ENCODE results near the gene MAD1L1. TPM values are rescaled to one million over a fixed set of nuclear protein-coding genes. Genes with fewer than 3 reads are reported as not detected.
A peak's percentile ranks its signal among the peaks of the same experiment; 100 is the strongest.

The MAD1L1 gene
- total and polyA plus RNA-seq, 2 of the 8 experiments (the other 6 are each of a cell fraction or from before 2014, with no cell fraction given): 40.4 to 44.6 TPM

- H3K14ac ChIP-seq (ENCODE audit: insufficient read length): no peak overlapping the region
- H3K9me3 ChIP-seq (ENCODE audit: insufficient read depth in 2 of 2, low read depth in 1 of 2, low read length in 1 of 2): no peaks in the 10 kb centered on the region
- FAIRE-seq: no peak
- no peak overlapping the region for H3K9ac ChIP-seq (replicated peaks in 1 of 4; ENCODE audit: extremely low read depth in 1 of 4, low read depth in 3 of 4, low read length in 3 of 4)
- H4K91ac ChIP-seq (replicated peaks; ENCODE audit: insufficient read length, low read length): no peak overlapping the region
- H2AFZ ChIP-seq (ENCODE audit: low read length): no peak overlapping the region
- H2BK12ac ChIP-seq (ENCODE audit: low read depth, low read length): no peak overlapping the region
- no peak overlapping the region for H3K4ac ChIP-seq (replicated peaks; ENCODE audit: insufficient read length, low read depth, low read length)
- H3K23me2 ChIP-seq (ENCODE audit: low read depth, low read length): no peaks in the 10 kb centered on the region
- no peak for DNase-seq (ENCODE audit: low read depth in 1 of 2, low spot score in 2 of 2)
- ChIA-PET CTCF (ENCODE audit: partially characterized antibody) (interaction anchor here (1.9 kb wide), 1 partner anchor 8 kb away, joined by 5 read pairs; no protein-coding TSS in a partner anchor), POLR2A (ENCODE audit: partially characterized antibody) (no interaction called here)
- no peak overlapping the region for H3K23ac ChIP-seq (ENCODE audit: insufficient read length)
- TF ChIP-seq ATF3 (IDR thresholded peaks at IDR 0.05; ENCODE audit: insufficient read depth, low read depth, low read length) (no peak), JUND (IDR thresholded peaks at IDR 0.05; ENCODE audit: low read length) (no peak), TCF12 (IDR thresholded peaks at IDR 0.05; ENCODE audit: low read depth, low read length) (no peak), CBX8 (IDR thresholded peaks at IDR 0.05; ENCODE audit: borderline replicate concordance, low read depth, low read length) (no peak), SIRT6 (IDR thresholded peaks at IDR 0.05; ENCODE audit: low read length) (no peak), JUN (IDR thresholded peaks at IDR 0.05; ENCODE audit: low read depth, low read length) (no peak), TAF1 (IDR thresholded peaks at IDR 0.05; ENCODE audit: low read depth, low read length) (no peak), CHD2 (IDR thresholded peaks at IDR 0.05; ENCODE audit: low read length) (no peak), SP1 (IDR thresholded peaks at IDR 0.05; ENCODE audit: low read depth, low read length) (no peak), SIN3A (conservative IDR thresholded peaks at IDR 0.05 in 1 of 2, IDR thresholded peaks at IDR 0.05 in 1 of 2; ENCODE audit: low read depth in 1 of 2, low read length in 2 of 2) (no peak), SRF (IDR thresholded peaks at IDR 0.05; ENCODE audit: low read depth, low read length) (no peak), RBBP5 (IDR thresholded peaks at IDR 0.05; ENCODE audit: borderline replicate concordance, low read depth, low read length) (no peak), PHF8 (conservative IDR thresholded peaks at IDR 0.05; ENCODE audit: low read depth, low read length) (no peak)
- no peaks in the 10 kb centered on the region for H3K27me3 ChIP-seq (replicated peaks in 1 of 4; ENCODE audit: control insufficient read depth in 3 of 4, extremely low read depth in 1 of 4, insufficient read depth in 3 of 4, low read length in 3 of 4)
- H2BK20ac ChIP-seq (ENCODE audit: low read length): no peak overlapping the region
- H4K8ac ChIP-seq (ENCODE audit: extremely low read depth, insufficient read depth, low read length): no peak overlapping the region
- peak overlapping the region; percentile 30 for H3K56ac ChIP-seq (replicated peaks; ENCODE audit: insufficient read length, low read depth, low read length)
- H3K27ac ChIP-seq (ENCODE audit: low read depth, low read length): no peak overlapping the region; the same call in 1 of the 2 replicates
- H3K4me1 ChIP-seq (replicated peaks in 1 of 4; ENCODE audit: control insufficient read depth in 3 of 4, insufficient read depth in 4 of 4, low read length in 3 of 4): no peaks in the 10 kb centered on the region; a peak in 1 of 7 replicates
- no peak overlapping the region for H2BK120ac ChIP-seq (replicated peaks; ENCODE audit: low read depth, low read length)
- H2AK5ac ChIP-seq (ENCODE audit: low read depth, low read length): no peak overlapping the region
- H3K18ac ChIP-seq (ENCODE audit: extremely low read depth, low read length): no peak overlapping the region
- H4K5ac ChIP-seq (ENCODE audit: insufficient read length, low read depth, low read length): no peak overlapping the region
- H2BK15ac ChIP-seq (ENCODE audit: low read length): no peak overlapping the region
- H3K79me2 ChIP-seq (ENCODE audit: control insufficient read depth in 1 of 2, insufficient read depth in 2 of 2, low read length in 2 of 2): no peaks in the 10 kb centered on the region
- H3K4me2 ChIP-seq (ENCODE audit: insufficient read depth in 1 of 2, low read depth in 2 of 2, low read length in 2 of 2): no peak overlapping the region
- H3K79me1 ChIP-seq (ENCODE audit: low read depth, low read length): no peaks in the 10 kb centered on the region; the same call in none of the 2 replicates
- no peaks in the 10 kb centered on the region for H3K36me3 ChIP-seq (ENCODE audit: control insufficient read depth in 2 of 4, insufficient read depth in 4 of 4, low read length in 3 of 4)
- H4K20me1 ChIP-seq (replicated peaks in 1 of 2; ENCODE audit: control insufficient read depth in 1 of 2, insufficient read depth in 2 of 2, low read length in 2 of 2): peaks cover 5% of the 10 kb centered on the region in 2 experiments
- no peak overlapping the region for H3K4me3 ChIP-seq (ENCODE audit: extremely low read depth in 1 of 4, insufficient read depth in 2 of 4, low read depth in 3 of 4, low read length in 4 of 4)
- H2BK5ac ChIP-seq (ENCODE audit: low read depth, low read length): no peak overlapping the region
- WGBS, 2 experiments (ENCODE audit: extremely low coverage in 1 of 2, insufficient coverage in 1 of 2, insufficient read length in 1 of 2, insufficient replicate concordance in 2 of 2, low coverage in 1 of 2, low lambda C conversion rate in 2 of 2, missing lambda C conversion rate in 1 of 2): 88% methylated on average over 11 of the region's 11 CpGs; no CpG with 5 or more reads in 1 of the 2 experiments
These were observed 115.7 kb downstream of the MAD1L1 start for GRCh38 chr7:2116989-2117591.
